Lower lobe of right lung (tissue), 2 donors: ENCODE results near the gene CDC42BPB. TPM values are rescaled to one million over a fixed set of nuclear protein-coding genes. Genes with fewer than 3 reads are reported as not detected.

Experiments used
- ATAC-seq, 2 donors: fragments of 200-7000 bp; cut with Tn5 transposase; one replicate each; pipeline ENCODE4 v1.9.1; 2020 to 2022; ENCODE audit warnings: mild to moderate bottlenecking in 2 of 2, moderate library complexity in 2 of 2
- DNase-seq: peaks from one replicate; pipeline ENCODE4 v3.0.0-alpha.2; 2020
- H3K27ac ChIP-seq: fragments of 200-600 bp; one replicate; pipeline ENCODE4 v1.8.0; 2022
- H3K27me3 ChIP-seq: fragments of 200-600 bp; one replicate; pipeline ENCODE4 v1.8.0; 2022; ENCODE audit warnings: low read depth
- H3K36me3 ChIP-seq: fragments of 200-600 bp; one replicate; pipeline ENCODE4 v1.8.0; 2022; ENCODE audit warnings: mild to moderate bottlenecking
- H3K4me1 ChIP-seq: fragments of 200-600 bp; one replicate; pipeline ENCODE4 v1.8.0; 2022
- H3K4me3 ChIP-seq: fragments of 200-600 bp; one replicate; pipeline ENCODE4 v1.8.0; 2022; ENCODE audit warnings: mild to moderate bottlenecking
- H3K9me3 ChIP-seq: fragments of 200-600 bp; one replicate; pipeline ENCODE4 v1.8.0; 2022
- CTCF ChIP-seq: fragments of 200-600 bp; IDR thresholded peaks from one replicate; pipeline ENCODE4 v1.8.0; 2022; ENCODE audit warnings: antibody characterized with exemption, mild to moderate bottlenecking
- intact Hi-C: fragments of 100-400 bp; cut with DNase I; formaldehyde crosslinking; loops from one replicate; pipeline ENCODE4 v1.11.0; 2022
- total RNA-seq: library from RNA; stranded (reverse); fragmentation: NEBNext Ultra II Directional; extraction: Animal tissue kit (Norgen Biotek cat#: 25700); gene quantifications from one replicate; pipeline ENCODE4 v1.2.1, GENCODE V29; 2021
- donor health status: DM: no; HTN: yes; CAD: no; lungs with severe emphysema.

CDC42BPB gene
- total RNA-seq, 1 donor from 2014 or later, result 114 TPM

- ATAC-seq (no peak), DNase-seq (no peak)
- no peaks in the 10 kb centered on the region for H3K27me3 ChIP-seq
- no peak overlapping the region for H3K27ac ChIP-seq
- peaks cover 8% of the 10 kb centered on the region for H3K9me3 ChIP-seq
- no peak overlapping the region for H3K4me3 ChIP-seq
- peaks cover 78% of the 10 kb centered on the region for H3K36me3 ChIP-seq
- no peak for TF ChIP-seq CTCF
- intact Hi-C loops, result no loop called here
- H3K4me1 ChIP-seq, result no peaks in the 10 kb centered on the region
These were observed 70.4 kb downstream of the CDC42BPB start for GRCh38 chr14:102986810-102987579.

GRCh38 chr14:102985665-102986064, 71.7 kb downstream of the CDC42BPB start:
- TF ChIP-seq CTCF, result no peak
- intact Hi-C loops, result no loop called here
- Histone ChIP-seq H3K27me3 (no peaks in the 10 kb centered on the region), H3K36me3 (peaks cover 78% of the 10 kb centered on the region), H3K4me3 (no peak overlapping the region), H3K27ac (no peak overlapping the region), H3K9me3 (peaks cover 8% of the 10 kb centered on the region), H3K4me1 (no peaks in the 10 kb centered on the region)
- DNase-seq (no peak), ATAC-seq (no peak)

- Histone ChIP-seq H3K4me1 (no peaks in the 10 kb centered on the region), H3K27me3 (no peaks in the 10 kb centered on the region), H3K9me3 (peaks cover 8% of the 10 kb centered on the region), H3K36me3 (peaks cover 78% of the 10 kb centered on the region), H3K4me3 (no peak overlapping the region), H3K27ac (no peak overlapping the region)
- DNase-seq, result no peak
- ATAC-seq, result no peak
- TF ChIP-seq CTCF, result no peak
- intact Hi-C loops, result no loop called here
These were observed 72.8 kb downstream of the CDC42BPB start for GRCh38 chr14:102984336-102985102.

GRCh38 chr14:102983496-102983895, 73.9 kb downstream of the CDC42BPB start:
- no peak for ATAC-seq
- peaks cover 84% of the 10 kb centered on the region for H3K36me3 ChIP-seq
- DNase-seq, result no peak

More at GRCh38 chr14:102983496-102983895, 73.9 kb downstream of the CDC42BPB start:
- Histone ChIP-seq H3K4me1 (no peaks in the 10 kb centered on the region), H3K9me3 (peaks cover 8% of the 10 kb centered on the region), H3K4me3 (no peak overlapping the region), H3K27ac (no peak overlapping the region), H3K27me3 (no peaks in the 10 kb centered on the region)
- no peak for TF ChIP-seq CTCF
- intact Hi-C loops, result no loop called here
